Transverse colon (tissue), 4 donors: Measurements from ENCODE around the gene SNRNP48.

ENCODE experiments used
- POLR2A ChIP-seq: fragments of 450-650 bp; IDR thresholded peaks from one replicate; pipeline ENCODE4 v1.6.1; 2016; ENCODE audit warnings: antibody characterized with exemption, mild to moderate bottlenecking, moderate library complexity
- POLR2AphosphoS5 ChIP-seq, 3 donors: sonication (generic); formaldehyde crosslinking; IDR thresholded peaks; one replicate each; pipeline ENCODE4 v1.6.1; 2016; ENCODE audit warnings: antibody characterized with exemption in 3 of 3
- TF ChIP-seq, protein P1 (sequence below), 5 experiments: fragments of 200-600 bp in 3 of 5; fragments of 450-650 bp in 2 of 5; sonication (generic) in 3 of 5; IDR thresholded peaks; 1 replicate in 2 of 5; 2 replicates in 3 of 5; pipeline ENCODE4 v1.5.1; 2016 to 2017; ENCODE audit warnings: antibody characterized with exemption in 5 of 5, inconsistent platforms in 3 of 5, mild to moderate bottlenecking in 2 of 5, moderate library complexity in 1 of 5

DNA sequence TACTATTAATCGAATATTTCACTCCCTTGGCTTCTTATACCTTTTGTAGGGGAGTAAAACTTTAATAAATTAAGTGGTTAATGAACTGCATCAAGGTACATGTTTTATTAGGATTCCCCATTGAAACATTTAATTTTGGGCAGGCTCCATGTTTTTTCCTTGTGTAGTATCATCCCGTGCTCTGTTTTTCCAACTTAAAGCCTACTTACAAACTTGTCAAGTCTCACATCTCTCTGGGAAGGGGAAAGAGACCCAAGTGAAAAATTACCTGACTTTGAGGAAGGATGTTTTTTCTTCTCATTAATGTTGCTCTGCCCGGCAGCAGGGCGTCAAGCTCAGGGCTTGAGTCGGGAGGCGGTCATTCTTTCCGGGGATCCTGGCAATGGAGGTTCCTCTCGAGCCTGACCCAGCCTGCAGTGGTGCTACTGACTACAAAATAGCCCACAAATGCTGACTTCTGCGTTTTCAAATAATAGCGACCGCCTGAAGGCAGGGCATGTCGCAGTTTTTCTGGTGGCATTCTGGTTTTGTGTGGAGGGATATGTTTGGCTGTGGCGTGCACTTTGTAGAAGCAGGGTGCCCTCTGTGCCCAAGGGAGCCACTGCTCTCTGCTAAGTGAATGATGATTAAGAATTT is 46.1 kb upstream of the SNRNP48 start:
- TF ChIP-seq, protein P1, sequence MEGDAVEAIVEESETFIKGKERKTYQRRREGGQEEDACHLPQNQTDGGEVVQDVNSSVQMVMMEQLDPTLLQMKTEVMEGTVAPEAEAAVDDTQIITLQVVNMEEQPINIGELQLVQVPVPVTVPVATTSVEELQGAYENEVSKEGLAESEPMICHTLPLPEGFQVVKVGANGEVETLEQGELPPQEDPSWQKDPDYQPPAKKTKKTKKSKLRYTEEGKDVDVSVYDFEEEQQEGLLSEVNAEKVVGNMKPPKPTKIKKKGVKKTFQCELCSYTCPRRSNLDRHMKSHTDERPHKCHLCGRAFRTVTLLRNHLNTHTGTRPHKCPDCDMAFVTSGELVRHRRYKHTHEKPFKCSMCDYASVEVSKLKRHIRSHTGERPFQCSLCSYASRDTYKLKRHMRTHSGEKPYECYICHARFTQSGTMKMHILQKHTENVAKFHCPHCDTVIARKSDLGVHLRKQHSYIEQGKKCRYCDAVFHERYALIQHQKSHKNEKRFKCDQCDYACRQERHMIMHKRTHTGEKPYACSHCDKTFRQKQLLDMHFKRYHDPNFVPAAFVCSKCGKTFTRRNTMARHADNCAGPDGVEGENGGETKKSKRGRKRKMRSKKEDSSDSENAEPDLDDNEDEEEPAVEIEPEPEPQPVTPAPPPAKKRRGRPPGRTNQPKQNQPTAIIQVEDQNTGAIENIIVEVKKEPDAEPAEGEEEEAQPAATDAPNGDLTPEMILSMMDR (IDR thresholded peaks at IDR 0.05): no peak
- no peak for TF ChIP-seq POLR2A
- no peak for TF ChIP-seq POLR2AphosphoS5 (IDR thresholded peaks at IDR 0.05)
